Stimulated activated CD4-positive, alpha-beta T cell treated with anti-CD3 and anti-CD28 coated beads, Interleukin-15, amount 100 ng/mL, for 24 hours (primary cell): ENCODE measurements around the gene PPM1F.

Experiments
- DNase-seq: peaks from one replicate; pipeline ENCODE4 v3.0.0-alpha.2; 2020

PPM1F gene

DNA sequence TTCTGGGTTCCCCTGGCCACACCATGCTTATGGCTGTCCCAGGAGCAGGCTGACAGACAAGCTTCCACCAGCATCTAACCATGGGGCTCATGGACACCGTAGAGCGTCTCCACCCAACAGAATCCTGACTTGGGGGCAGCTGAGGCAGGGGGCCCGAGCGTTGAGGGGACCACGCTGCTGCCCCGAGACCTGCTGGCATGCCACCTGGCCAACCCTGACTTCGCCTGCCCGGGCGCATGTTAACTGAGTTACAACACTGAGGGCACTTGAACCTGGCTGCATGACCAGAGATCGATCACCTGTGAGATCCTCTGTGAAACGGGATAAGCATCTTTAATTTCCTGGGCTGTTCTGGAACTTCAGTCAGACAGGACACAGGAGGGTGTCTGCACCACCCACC, 13.7 kb downstream of the PPM1F start:
- no peak for DNase-seq

DNA sequence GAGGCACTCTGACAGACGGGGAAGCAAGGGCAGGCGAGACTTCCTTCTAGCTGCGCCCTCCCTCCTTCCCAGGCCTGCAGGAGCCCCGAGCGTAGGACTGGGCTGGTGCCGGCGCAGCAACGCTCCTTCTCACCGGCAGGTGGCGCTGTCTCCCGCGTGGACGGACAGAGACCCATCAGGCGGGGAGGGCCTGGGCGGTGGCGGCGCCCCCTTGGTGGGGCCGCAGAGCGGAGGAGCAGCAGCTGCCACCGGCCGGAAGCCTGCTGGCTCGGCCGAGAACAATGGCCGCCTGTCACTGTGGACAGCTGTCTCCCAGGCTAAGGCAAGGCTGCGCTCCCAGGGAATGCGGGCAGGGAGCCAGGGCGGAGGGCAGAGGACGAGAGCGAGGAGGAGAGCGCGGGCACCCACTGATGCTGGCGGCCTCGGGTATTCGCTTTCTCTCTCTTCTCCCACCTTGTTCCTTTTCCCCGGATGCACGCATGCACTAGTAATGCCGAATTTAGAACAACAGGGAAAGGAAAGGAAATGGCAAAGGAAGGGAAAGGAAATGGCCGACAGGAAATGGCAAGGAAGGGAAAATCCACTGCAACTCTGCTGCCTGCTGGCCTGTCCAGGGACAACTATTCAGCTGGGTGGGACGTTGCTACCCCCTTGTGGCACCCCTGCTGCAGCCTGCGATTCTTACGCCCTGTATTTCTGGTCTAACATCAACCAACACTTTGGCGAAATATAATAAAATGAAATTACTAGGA, 14.4 kb downstream of the PPM1F start:
- DNase-seq, result peak; percentile 93

DNA sequence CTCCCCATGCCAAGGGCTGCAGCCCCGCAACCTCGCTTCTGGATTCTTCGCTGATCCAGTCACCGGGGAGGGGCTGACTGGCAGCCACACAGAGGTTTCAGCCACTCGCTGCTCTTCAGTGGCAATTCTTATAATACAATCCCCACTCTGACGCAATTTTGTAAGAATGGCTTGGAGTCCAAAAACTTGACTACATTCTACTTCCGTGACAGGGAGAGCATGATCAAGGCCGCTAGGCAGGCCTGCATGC, 14.9 kb downstream of the PPM1F start:
- no peak for DNase-seq

- DNase-seq, result no peak
These were observed 15.4 kb downstream of the PPM1F start for GRCh38 chr22:21937041-21937820.

DNA sequence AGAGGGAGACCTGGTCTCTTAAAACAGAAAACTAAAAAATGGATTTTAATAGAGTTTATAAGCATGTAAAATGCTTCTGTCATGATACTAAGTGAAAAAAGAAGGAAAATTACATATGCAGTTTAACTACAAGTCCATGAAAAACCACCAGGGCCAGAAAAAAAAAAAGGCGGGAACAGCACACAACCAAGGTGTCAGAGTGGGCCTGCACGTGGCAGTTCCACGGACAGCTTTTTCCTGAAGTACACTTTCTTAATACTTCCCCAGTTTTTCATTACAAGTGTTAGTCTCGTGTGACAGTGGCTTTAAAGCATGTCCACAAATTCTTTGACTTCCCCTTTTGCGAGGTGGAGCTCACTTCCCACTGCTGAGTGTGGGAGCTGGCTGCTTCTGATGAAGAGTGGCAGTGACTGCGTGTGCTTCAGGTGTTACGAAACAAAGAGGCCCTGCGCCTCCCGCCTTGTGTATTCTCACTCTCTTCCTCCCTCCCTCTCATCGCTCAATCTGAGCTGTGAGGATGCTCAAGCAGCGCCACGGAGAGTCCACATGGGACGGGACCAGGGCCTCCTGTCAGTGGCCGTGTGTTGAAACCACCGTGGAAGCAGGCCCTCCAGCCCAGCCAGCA, 16.4 kb downstream of the PPM1F start:
- no peak for DNase-seq

- DNase-seq, result no peak
These were observed 18.7 kb downstream of the PPM1F start for GRCh38 chr22:21933910-21934309.

- DNase-seq, result no peak
These were observed 19.2 kb downstream of the PPM1F start for GRCh38 chr22:21933413-21933812.

- DNase-seq, result no peak
These were observed 20.3 kb downstream of the PPM1F start for GRCh38 chr22:21932347-21932746.

- DNase-seq, result no peak
These were observed 21.6 kb downstream of the PPM1F start for GRCh38 chr22:21931056-21931455.

DNA sequence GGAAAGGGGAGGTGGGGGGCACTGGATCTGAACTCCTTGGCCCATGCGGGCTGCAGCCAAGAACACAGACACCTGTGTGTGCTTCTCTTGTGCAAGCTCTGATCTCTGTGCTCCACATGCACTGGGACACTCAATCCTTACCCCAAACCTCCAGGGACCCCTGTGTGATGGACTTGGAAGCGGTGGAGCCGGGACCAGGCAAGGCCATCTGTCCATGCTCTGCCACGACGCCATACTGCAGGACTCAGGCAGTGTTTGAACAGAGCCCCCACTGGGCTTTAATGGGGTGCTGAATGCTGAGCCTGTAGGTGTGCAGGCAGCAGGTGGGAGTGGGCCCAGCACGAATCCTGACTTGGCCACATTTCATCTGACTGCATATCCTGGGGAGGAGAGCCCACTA, 23.4 kb downstream of the PPM1F start:
- DNase-seq, result no peak

DNA sequence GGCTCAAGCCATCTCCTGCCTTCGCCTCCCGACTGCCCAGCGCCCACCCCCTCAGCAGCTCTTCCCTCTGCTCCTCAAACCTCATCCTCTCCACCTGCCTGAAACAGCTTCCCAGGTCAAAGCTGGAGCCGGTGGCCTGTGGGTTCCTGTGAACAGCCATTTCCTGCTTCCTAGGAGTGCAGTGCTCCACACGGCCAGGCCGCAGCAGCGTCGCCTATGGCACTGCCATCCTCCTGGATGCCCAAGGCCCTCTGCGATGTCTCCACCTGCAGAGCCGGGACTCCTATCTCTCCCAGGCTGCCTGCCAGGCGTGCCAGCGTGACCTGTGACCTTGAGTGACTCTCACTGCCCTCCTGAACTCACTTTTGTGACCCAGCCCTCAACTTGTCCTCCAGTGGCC, 24.6 kb downstream of the PPM1F start:
- no peak for DNase-seq

DNA sequence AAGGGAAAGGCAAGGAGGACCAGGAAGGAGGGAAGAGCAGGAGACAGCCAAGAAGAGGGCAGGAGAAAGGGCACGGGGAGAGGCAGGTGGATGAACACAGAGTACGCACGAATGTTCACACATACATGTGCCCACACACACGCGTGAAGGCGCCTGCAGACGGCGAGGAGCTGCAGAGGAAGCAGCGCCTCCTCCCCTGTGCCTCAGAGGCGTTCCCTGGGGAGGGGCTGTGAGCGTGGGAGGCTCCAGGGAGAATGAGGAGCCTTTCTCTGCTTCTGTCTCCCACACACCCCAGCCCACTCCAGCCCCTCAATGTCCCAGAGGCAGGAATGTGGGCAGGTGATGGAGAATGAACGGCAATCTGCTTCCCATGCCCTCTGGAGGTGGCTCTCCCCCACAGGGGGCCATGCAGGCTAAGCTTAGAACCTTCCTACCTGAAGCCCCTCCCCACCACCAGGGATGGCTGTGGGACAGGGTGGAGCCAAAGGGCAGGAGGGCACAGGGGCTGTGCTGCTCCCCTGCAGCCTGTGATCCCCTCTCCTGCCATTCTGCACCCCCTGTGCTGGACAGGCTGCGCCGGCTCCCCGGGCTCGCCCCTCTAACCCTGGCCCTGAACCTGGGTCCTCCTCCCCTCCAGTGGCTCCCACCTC, 25.3 kb downstream of the PPM1F start:
- no peak for DNase-seq

DNA sequence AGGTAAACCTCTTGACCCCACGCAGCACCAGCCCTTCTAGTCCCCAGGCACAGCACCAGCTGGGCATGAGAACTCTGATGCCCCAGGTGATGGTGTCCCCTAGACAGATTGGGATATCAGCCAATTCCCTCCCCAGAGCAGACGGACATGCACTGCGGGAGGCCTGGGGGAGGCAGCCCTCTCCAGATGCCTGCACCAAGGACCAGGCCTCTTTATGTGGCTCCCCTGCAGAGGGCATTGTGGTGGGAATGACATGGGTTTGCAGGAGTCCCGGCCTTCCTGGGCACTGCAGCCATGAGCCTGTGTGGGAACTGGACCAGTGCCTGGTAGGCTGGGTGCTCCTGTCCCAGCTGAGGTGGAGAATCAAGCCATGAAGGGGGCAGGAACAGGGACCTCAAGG, 25.9 kb downstream of the PPM1F start:
- DNase-seq, result no peak

DNA sequence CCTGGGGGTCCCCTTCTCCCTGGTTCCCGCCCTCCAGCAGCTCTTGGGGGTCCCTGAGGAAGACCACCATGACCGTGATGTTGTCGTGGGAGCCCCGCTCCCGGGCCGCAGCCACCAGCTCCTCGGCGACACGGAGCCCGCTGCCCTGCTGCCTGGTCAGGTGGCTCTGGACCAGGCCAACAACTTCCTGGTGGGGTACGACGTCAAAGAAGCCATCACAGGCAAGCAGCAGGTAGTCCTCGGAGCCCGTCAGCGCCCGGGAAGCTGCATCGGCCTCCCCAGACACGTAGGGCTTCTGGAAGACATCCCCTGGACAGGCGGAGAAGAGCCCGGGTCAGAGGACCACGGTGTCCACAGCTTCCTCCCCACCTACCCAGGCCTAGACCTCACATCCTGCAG, 29.5 kb downstream of the PPM1F start:
- DNase-seq, result no peak

GRCh38 chr22:21922370-21923162, 30.1 kb downstream of the PPM1F start:
- DNase-seq, result no peak

DNA sequence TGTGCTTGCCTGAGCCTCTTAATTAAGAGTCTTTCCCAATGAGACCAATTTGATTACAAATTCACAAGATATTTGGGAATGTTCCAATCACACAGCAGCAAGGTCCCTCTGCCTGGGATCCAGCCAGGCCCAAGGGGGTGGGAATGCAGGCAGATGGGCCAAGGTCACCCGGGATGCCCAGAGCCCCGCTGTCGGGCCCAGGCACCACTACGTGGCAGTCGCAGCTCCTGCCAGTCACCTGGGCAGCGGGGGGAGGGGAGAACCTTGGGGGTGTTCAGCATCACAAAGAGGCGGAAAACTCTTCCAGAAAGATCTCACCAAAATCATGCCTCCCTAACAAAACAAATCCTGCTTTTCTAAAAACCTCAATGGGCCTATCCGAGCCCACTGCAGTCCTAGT, 30.9 kb downstream of the PPM1F start:
- no peak for DNase-seq

DNA sequence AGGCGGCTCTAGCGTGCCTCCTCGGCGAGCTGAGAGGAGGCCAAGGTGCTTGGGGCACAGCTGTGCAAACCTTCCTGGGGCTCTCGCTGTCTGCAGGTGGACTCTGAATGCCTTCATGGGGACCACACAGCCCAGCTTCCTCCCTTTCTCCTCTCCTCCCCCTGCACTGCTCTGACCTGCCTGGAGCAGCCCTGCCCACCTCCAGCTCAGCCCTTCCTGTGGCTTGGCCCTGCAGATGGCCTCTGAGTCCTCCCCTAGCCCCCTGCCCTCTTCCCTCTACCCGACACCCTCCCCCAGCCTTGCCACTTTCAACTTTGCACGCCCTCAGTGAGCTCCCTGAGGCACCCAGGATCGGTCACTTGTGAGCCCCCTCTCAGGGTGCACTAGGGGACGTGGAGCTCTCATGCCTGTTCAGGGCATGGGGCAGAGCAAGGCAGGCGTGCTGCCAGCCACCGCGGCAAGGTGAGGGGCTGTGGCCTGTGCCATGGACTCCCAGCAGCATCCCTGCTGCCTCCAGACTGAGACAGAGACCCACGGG, 31.4 kb downstream of the PPM1F start:
- no peak for DNase-seq

GRCh38 chr22:21920341-21921183, 32.1 kb downstream of the PPM1F start:
- DNase-seq, result no peak

- no peak for DNase-seq
These were observed 32.9 kb downstream of the PPM1F start for GRCh38 chr22:21919526-21920307.

DNA sequence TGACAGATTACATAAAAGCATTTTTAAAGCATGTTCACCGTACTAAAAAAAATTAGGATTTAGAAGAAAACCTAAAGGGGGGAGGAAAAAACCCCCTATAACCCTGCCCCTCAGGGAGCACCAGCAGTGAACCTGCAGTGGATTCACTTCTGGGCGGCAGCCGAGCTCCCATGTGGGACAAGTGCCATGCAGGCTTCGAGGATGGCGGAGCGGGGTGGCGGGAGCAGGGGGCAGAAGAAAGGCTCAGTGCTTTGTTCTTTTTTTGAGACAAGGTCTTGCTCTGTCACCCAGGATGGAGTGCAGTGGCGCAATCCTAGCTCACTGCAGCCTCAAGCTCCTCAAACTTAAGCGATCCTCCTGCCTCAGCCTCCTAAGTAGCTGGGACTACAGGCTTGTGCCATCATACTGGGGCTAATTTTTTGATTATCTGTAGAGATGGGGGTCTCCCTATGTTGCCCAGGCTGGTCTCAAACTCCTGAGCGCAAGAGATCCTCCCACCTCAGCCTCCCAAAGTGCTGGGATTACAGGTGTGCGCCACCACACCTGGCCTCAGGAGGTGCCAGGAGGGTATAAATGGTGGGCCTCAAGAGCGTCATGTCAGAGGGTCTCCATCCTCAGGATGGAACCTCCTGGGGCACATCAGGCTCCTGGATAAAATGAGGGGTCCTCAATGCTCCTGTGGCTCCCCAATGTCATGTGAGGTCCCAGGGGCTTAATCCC, 34.0 kb downstream of the PPM1F start:
- DNase-seq, result no peak
